CD4-positive, alpha-beta T cell (primary cell): ENCODE results near the gene CHI3L2. TPM values are rescaled to one million over a fixed set of nuclear protein-coding genes. Genes with fewer than 3 reads are reported as not detected.

Experiments
- ATAC-seq: fragments of 200-7000 bp; cut with Tn5 transposase; one replicate; pipeline ENCODE4 v1.10.0; 2022; ENCODE audit warnings: mild to moderate bottlenecking; ENCODE audit not compliant: poor library complexity
- CTCF ChIA-PET: fragments of 350-600 bp; sonication (Branson Sonifier 250); formaldehyde crosslinking; loops from one replicate; lab custom pipeline; 2021; ENCODE audit warnings: antibody characterized with exemption, inconsistent platforms; lab: Charles Lee
- POLR2A ChIA-PET: fragments of 350-600 bp; sonication (Branson Sonifier 250); formaldehyde crosslinking; loops from one replicate; lab custom pipeline; 2021; ENCODE audit warnings: antibody characterized with exemption, inconsistent platforms; lab: Charles Lee
- DNase-seq, 14 experiments: peaks; one replicate each; pipeline ENCODE4 v3.0.0-alpha.2; 2013 to 2020; ENCODE audit warnings: mixed read lengths in 2 of 14
- H3K27ac ChIP-seq, 2 donors: one replicate each; pipeline versions ENCODE4 v1.5.1 to v1.7.0; 2013; ENCODE audit warnings: low read length in 2 of 2, low read depth in 1 of 2, mild to moderate bottlenecking in 1 of 2
- H3K27me3 ChIP-seq, 2 experiments: 1 replicate in 1 of 2; 2 replicates in 1 of 2; pipeline versions ENCODE4 v1.6.1 to v1.7.0; 2013; ENCODE audit warnings: low read length in 2 of 2, control low read depth in 1 of 2, mild to moderate bottlenecking in 1 of 2, moderate library complexity in 1 of 2; ENCODE audit not compliant: insufficient read depth in 2 of 2, control insufficient read depth in 1 of 2
- H3K36me3 ChIP-seq: one replicate; pipeline ENCODE4 v1.6.1; 2013; ENCODE audit warnings: low read length, control low read depth; ENCODE audit not compliant: insufficient read depth
- H3K4me1 ChIP-seq: one replicate; pipeline ENCODE4 v1.6.1; 2013; ENCODE audit warnings: low read length, control low read depth; ENCODE audit not compliant: insufficient read depth
- H3K4me3 ChIP-seq: one replicate; pipeline ENCODE4 v1.5.1; 2013; ENCODE audit warnings: mild to moderate bottlenecking, low read length, moderate library complexity
- H3K9me3 ChIP-seq, 2 experiments: 1 replicate in 1 of 2; 2 replicates in 1 of 2; pipeline versions ENCODE4 v1.6.1 to v1.7.0; 2013; ENCODE audit warnings: low read length in 2 of 2, mild to moderate bottlenecking in 2 of 2, control low read depth in 1 of 2, moderate library complexity in 1 of 2; ENCODE audit not compliant: control insufficient read depth in 1 of 2, insufficient read depth in 1 of 2
- H3K27ac Mint-ChIP-seq: one replicate; pipeline ENCODE4 v1.8.0; 2020; ENCODE audit warnings: mixed read lengths
- H3K27me3 Mint-ChIP-seq: one replicate; pipeline ENCODE4 v1.8.0; 2021; ENCODE audit warnings: mixed read lengths
- H3K36me3 Mint-ChIP-seq: one replicate; pipeline ENCODE4 v1.8.0; 2021; ENCODE audit warnings: low read depth, mixed read lengths
- H3K4me1 Mint-ChIP-seq: one replicate; pipeline ENCODE4 v1.8.0; 2021; ENCODE audit warnings: low read depth, mixed read lengths
- H3K4me3 Mint-ChIP-seq: one replicate; pipeline ENCODE4 v1.8.0; 2020; ENCODE audit warnings: mild to moderate bottlenecking, mixed read lengths
- H3K9me3 Mint-ChIP-seq: one replicate; pipeline ENCODE4 v1.8.0; 2020; ENCODE audit warnings: mixed read lengths
- intact Hi-C, 2 experiments: fragments of 100-400 bp; cut with DNase I in 1 of 2; cut with micrococcal nuclease in 1 of 2; formaldehyde crosslinking; loops; one replicate each; pipeline versions ENCODE4 v1.15.1 to v1.9.0; 2023 to 2025; cut with DNase I, micrococcal nuclease
- total RNA-seq, 174 experiments: library from RNA in 2 of 174; stranded (reverse) in 2 of 174; gene quantifications; one replicate each; pipeline ENCODE4 v1.2.3 and lab custom pipeline; 2021 to 2026
- TF ChIP-seq, protein P1 (sequence below): fragments of 200-600 bp; IDR thresholded peaks from one replicate; pipeline ENCODE4 v1.8.0; 2022; ENCODE audit warnings: antibody characterized with exemption, mild to moderate bottlenecking

CHI3L2 gene
- total RNA-seq, 2 experiments from 2014 or later, result 13.9 to 15.7 TPM

DNA sequence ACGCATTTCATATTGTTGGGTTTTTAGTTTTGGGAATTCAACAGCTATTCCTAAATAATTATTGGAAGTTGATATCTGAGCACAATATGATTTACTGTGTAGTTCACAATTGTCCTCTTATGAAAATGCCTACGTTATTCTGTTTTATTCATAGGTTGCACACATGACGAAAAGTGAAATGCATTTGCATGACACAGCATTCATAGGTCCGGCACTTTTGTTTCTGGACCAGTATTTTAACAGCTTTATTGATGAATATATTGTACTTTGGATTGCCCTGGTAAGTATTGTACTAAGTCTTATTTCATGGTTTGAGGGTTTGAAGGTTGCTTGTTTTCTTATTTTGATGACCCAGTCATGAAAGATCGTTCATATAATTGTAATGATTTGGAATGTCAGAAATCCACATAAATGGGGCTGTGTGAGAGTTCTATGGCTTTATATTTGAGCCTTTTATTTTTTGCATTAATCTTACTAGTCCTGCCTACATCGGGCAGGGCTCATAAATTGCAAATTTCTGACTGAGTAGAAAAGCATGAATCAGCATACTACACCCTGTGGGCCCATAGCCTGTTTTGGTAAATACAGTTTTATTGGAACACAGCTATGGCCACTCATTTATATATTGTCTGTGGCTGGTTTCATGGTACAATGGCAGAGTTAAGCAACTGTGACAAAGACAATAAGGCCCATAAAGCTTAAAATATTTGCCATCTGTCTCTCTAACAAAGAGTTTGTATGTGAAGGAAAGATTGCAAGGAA lies 44.0 kb upstream of the CHI3L2 start:
- no peaks in the 10 kb centered on the region for H3K9me3 Mint-ChIP-seq
- TF ChIP-seq, protein P1, sequence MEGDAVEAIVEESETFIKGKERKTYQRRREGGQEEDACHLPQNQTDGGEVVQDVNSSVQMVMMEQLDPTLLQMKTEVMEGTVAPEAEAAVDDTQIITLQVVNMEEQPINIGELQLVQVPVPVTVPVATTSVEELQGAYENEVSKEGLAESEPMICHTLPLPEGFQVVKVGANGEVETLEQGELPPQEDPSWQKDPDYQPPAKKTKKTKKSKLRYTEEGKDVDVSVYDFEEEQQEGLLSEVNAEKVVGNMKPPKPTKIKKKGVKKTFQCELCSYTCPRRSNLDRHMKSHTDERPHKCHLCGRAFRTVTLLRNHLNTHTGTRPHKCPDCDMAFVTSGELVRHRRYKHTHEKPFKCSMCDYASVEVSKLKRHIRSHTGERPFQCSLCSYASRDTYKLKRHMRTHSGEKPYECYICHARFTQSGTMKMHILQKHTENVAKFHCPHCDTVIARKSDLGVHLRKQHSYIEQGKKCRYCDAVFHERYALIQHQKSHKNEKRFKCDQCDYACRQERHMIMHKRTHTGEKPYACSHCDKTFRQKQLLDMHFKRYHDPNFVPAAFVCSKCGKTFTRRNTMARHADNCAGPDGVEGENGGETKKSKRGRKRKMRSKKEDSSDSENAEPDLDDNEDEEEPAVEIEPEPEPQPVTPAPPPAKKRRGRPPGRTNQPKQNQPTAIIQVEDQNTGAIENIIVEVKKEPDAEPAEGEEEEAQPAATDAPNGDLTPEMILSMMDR, result no peak
- POLR2A ChIA-PET, result interaction anchor here (0.8 to 8.7 kb wide), 12 partner anchors 8 to 222 kb away, joined by 3 to 125 read pairs (median 5); partner anchors contain the start of gene DENND2D
- Histone ChIP-seq H3K4me1 (peaks cover 19% of the 10 kb centered on the region), H3K4me3 (no peak overlapping the region), H3K9me3 (no peaks in the 10 kb centered on the region), H3K27me3 (no peaks in the 10 kb centered on the region), H3K36me3 (peaks cover 61% of the 10 kb centered on the region), H3K27ac (no peak overlapping the region)
- no peak overlapping the region for H3K4me3 Mint-ChIP-seq
- DNase-seq, result no peak
- peak overlapping the region; percentile 86 for H3K27ac Mint-ChIP-seq
- intact Hi-C loops, result no loop called here
- CTCF ChIA-PET, result interaction anchor here (0.6 to 1.6 kb wide), 2 partner anchors 12 to 23 kb away, joined by 3 to 4 read pairs; no protein-coding TSS in a partner anchor
- H3K4me1 Mint-ChIP-seq, result peaks cover 94% of the 10 kb centered on the region
- H3K36me3 Mint-ChIP-seq, result peaks cover 86% of the 10 kb centered on the region
- ATAC-seq, result no peak
- H3K27me3 Mint-ChIP-seq, result no peaks in the 10 kb centered on the region

DNA sequence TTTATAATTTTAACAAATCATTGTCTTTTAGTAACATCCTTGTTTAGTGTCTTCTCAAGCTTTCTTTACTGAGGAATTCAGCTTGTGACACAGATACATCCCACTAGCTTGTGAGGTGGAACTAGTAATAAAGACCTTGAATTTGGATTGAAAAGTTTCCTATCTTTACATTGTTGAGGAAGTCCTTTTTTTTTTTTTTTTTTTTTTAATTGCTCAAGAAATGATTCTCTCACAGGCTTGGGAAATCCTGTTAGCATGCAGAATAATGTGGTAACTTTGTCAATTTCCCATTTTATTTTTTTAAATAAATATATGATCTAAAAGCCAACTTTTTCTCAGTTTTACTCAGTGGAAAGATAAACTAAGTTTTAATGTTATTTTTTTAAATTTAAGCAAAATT lies 42.9 kb upstream of the CHI3L2 start:
- H3K27ac ChIP-seq, result no peak overlapping the region
- no peak for ATAC-seq
- intact Hi-C loops, result loop anchor here (5.0 kb wide), 1 partner anchor 38 kb away; no protein-coding TSS in a partner anchor

DNA sequence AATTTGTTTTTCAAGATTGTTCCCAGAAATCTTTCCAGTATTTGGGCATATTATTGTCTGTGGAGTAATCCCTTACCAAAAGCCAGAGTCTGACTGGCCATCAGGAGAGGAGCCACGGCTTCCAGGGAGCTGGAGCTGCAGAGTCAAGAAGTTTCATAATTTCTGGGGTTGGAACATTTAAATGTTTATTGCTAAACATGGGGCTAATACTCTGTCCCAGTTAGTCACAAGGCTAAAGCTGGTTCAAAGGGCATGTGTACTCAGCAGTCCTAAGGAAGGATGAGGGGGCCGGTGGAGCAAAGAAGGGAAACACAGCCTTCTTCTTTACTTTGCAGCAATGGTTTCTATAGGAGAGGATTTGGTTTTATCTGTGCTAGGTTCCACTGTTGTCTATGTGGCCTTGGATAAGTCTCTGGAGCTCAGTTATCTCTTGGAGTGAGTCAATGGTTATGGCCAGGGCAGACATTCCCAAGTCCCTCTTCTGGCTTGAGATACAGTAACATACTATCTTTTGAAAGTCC lies 36.5 kb upstream of the CHI3L2 start:
- TF ChIP-seq, protein P1, result no peak
- Histone ChIP-seq H3K4me3 (no peak overlapping the region), H3K27me3 (no peaks in the 10 kb centered on the region), H3K36me3 (peaks cover 97% of the 10 kb centered on the region), H3K4me1 (peaks cover 94% of the 10 kb centered on the region), H3K27ac (peak overlapping the region; percentile 49 to 56), H3K9me3 (no peaks in the 10 kb centered on the region)
- no peaks in the 10 kb centered on the region for H3K9me3 Mint-ChIP-seq
- H3K27ac Mint-ChIP-seq, result peak overlapping the region; percentile 90
- H3K27me3 Mint-ChIP-seq, result no peaks in the 10 kb centered on the region
- no peak for ATAC-seq
- peak overlapping the region; percentile 55 for H3K4me3 Mint-ChIP-seq
- ChIA-PET POLR2A (interaction anchor here (0.7 to 15.0 kb wide), 4 partner anchors 9 to 32 kb away, joined by 4 to 756 read pairs (median 11); partner anchors contain the start of genes CHI3L2 and DENND2D), CTCF (interaction anchor here (1.2 to 2.9 kb wide), 3 partner anchors 32 to 209 kb away, joined by 4 to 9 read pairs (median 7); no protein-coding TSS in a partner anchor)
- intact Hi-C loops, result no loop called here
- peak in 1 of 14 experiments; percentile 33 for DNase-seq
- peaks cover 100% of the 10 kb centered on the region for H3K36me3 Mint-ChIP-seq
- peaks cover 100% of the 10 kb centered on the region for H3K4me1 Mint-ChIP-seq

More for the DNA sequence above, 42.9 kb upstream of the CHI3L2 start:
- Mint-ChIP-seq H3K4me1 (peaks cover 94% of the 10 kb centered on the region), H3K4me3 (no peak overlapping the region), H3K9me3 (no peaks in the 10 kb centered on the region), H3K36me3 (peaks cover 89% of the 10 kb centered on the region), H3K27ac (peak overlapping the region; percentile 90), H3K27me3 (no peaks in the 10 kb centered on the region)
- no peak for DNase-seq
- Histone ChIP-seq H3K4me1 (peaks cover 31% of the 10 kb centered on the region), H3K27me3 (no peaks in the 10 kb centered on the region), H3K4me3 (no peak overlapping the region), H3K36me3 (peaks cover 69% of the 10 kb centered on the region), H3K9me3 (no peaks in the 10 kb centered on the region)
- CTCF ChIA-PET, result no interaction called here
- TF ChIP-seq, protein P1, result no peak
- POLR2A ChIA-PET, result interaction anchor here (1.3 to 8.7 kb wide), 6 partner anchors 9 to 149 kb away, joined by 3 to 125 read pairs (median 6); partner anchors contain the start of gene DENND2D
